Breast epithelium (tissue), 3 donors: ENCODE measurements around the gene KCNK3.

Experiments
- CTCF ChIP-seq, 3 donors: fragments of 450-650 bp; IDR thresholded peaks; one replicate each; pipeline ENCODE4 v1.5.1; 2016 to 2017; ENCODE audit warnings: antibody characterized with exemption in 3 of 3, mild to moderate bottlenecking in 3 of 3, moderate library complexity in 3 of 3
- POLR2A ChIP-seq: fragments of 450-650 bp; IDR thresholded peaks from one replicate; pipeline ENCODE4 v1.6.1; 2016; ENCODE audit warnings: antibody characterized with exemption, mild to moderate bottlenecking, moderate library complexity

- TF ChIP-seq CTCF (IDR thresholded peaks at IDR 0.05): no peak
- TF ChIP-seq POLR2A: no peak
Observed at GRCh38 chr2:26737221-26737620, 44.7 kb downstream of the KCNK3 start.
